ENCODE measurements around the gene CSNK1G1.

CSNK1G1 gene

GRCh38 chr15:64286473-64286872 lies 69.5 kb downstream of the CSNK1G1 start:
- TF ChIP-seq CTCF (IDR thresholded peaks at IDR 0.05) (no peak), ZFX (IDR thresholded peaks at IDR 0.05; ENCODE audit: borderline replicate concordance) (no peak)
- no peak overlapping the region for H3K27ac ChIP-seq

- H3K27ac ChIP-seq, result no peak overlapping the region
- TF ChIP-seq CTCF (IDR thresholded peaks at IDR 0.05) (no peak), ZFX (IDR thresholded peaks at IDR 0.05; ENCODE audit: borderline replicate concordance) (no peak)
Measured at GRCh38 chr15:64285871-64286270, 70.1 kb downstream of the CSNK1G1 start.

GRCh38 chr15:64285150-64285549 lies 70.8 kb downstream of the CSNK1G1 start:
- H3K27ac ChIP-seq, result no peak overlapping the region
- TF ChIP-seq CTCF (IDR thresholded peaks at IDR 0.05), result no peak
- no peak for TF ChIP-seq ZFX (IDR thresholded peaks at IDR 0.05; ENCODE audit: borderline replicate concordance)

GRCh38 chr15:64284042-64284441 lies 71.9 kb downstream of the CSNK1G1 start:
- H3K27ac ChIP-seq, result no peak overlapping the region
- no peak for TF ChIP-seq ZFX (IDR thresholded peaks at IDR 0.05; ENCODE audit: borderline replicate concordance)

GRCh38 chr15:64282701-64283100 lies 73.3 kb downstream of the CSNK1G1 start:
- no peak for TF ChIP-seq CTCF (IDR thresholded peaks at IDR 0.05)
- TF ChIP-seq ZFX (IDR thresholded peaks at IDR 0.05; ENCODE audit: borderline replicate concordance), result no peak

GRCh38 chr15:64279131-64279530 lies 76.8 kb downstream of the CSNK1G1 start:
- TF ChIP-seq CTCF (IDR thresholded peaks at IDR 0.05) (no peak), ZFX (IDR thresholded peaks at IDR 0.05; ENCODE audit: borderline replicate concordance) (no peak)
- no peak overlapping the region for H3K27ac ChIP-seq

More at GRCh38 chr15:64282701-64283100, 73.3 kb downstream of the CSNK1G1 start:
- H3K27ac ChIP-seq, result no peak overlapping the region

- no peak overlapping the region for H3K27ac ChIP-seq
- TF ChIP-seq CTCF (IDR thresholded peaks at IDR 0.05), result no peak
Measured at GRCh38 chr15:64275934-64276333, 80.0 kb downstream of the CSNK1G1 start.

GRCh38 chr15:64274341-64274950 lies 81.5 kb downstream of the CSNK1G1 start:
- TF ChIP-seq CTCF (IDR thresholded peaks at IDR 0.05), result no peak
- TF ChIP-seq ZFX (IDR thresholded peaks at IDR 0.05; ENCODE audit: borderline replicate concordance), result no peak
- H3K27ac ChIP-seq, result no peak overlapping the region
